Mucosa of rectum (tissue), 2 donors: Measurements from ENCODE around the gene TGFBR3.
"Not testable (repeated sequence)": the region's sequence is repeated elsewhere in the genome, so short reads cannot be mapped to it uniquely, and the experiment has no call there.

Source experiments
- H3K27ac ChIP-seq, 2 donors: one replicate each; pipeline ENCODE4 v1.7.0; 2013; ENCODE audit warnings: inconsistent platforms in 2 of 2, low read depth in 2 of 2, low read length in 2 of 2
- H3K27me3 ChIP-seq, 2 donors: one replicate each; pipeline ENCODE4 v1.7.0; 2013; ENCODE audit warnings: low read length in 2 of 2; ENCODE audit not compliant: control insufficient read depth in 2 of 2, insufficient read depth in 2 of 2
- H3K36me3 ChIP-seq, 2 donors: one replicate each; pipeline ENCODE4 v1.7.0; 2013; ENCODE audit warnings: low read length in 2 of 2; ENCODE audit not compliant: control insufficient read depth in 2 of 2, insufficient read depth in 2 of 2
- H3K4me1 ChIP-seq, 2 donors: one replicate each; pipeline ENCODE4 v1.7.0; 2013; ENCODE audit warnings: low read length in 2 of 2, mild to moderate bottlenecking in 1 of 2; ENCODE audit not compliant: control insufficient read depth in 2 of 2, insufficient read depth in 2 of 2
- H3K4me3 ChIP-seq, 2 donors: one replicate each; pipeline ENCODE4 v1.7.0; 2013; ENCODE audit warnings: low read length in 2 of 2
- H3K9ac ChIP-seq, 2 donors: one replicate each; pipeline ENCODE4 v1.7.0; 2013; ENCODE audit warnings: low read length in 2 of 2, low read depth in 1 of 2, mild to moderate bottlenecking in 1 of 2
- H3K9me3 ChIP-seq, 2 donors: one replicate each; pipeline ENCODE4 v1.7.0; 2013; ENCODE audit warnings: low read length in 2 of 2; ENCODE audit not compliant: control insufficient read depth in 2 of 2
- donor health status: healthy.
- donor health status: Normal muscosa, but diverticular disease.

Gene TGFBR3

GRCh38 chr1:91852011-91852410, 33.9 kb downstream of the TGFBR3 start:
- H3K9me3 ChIP-seq, H3K27ac ChIP-seq, H3K4me3 ChIP-seq, H3K9ac ChIP-seq, H3K36me3 ChIP-seq, H3K27me3 ChIP-seq: not testable (repeated sequence)
- H3K4me1 ChIP-seq: peaks cover 2 to 11% of the 10 kb centered on the region in 2 donors

GRCh38 chr1:91851130-91852010, 34.6 kb downstream of the TGFBR3 start:
- Histone ChIP-seq H3K4me3 (peak overlapping the region; percentile 14 to 56), H3K27me3 (no peaks in the 10 kb centered on the region), H3K9ac (no peak overlapping the region), H3K9me3 (no peaks in the 10 kb centered on the region), H3K4me1 (peaks cover 4 to 15% of the 10 kb centered on the region in 2 donors), H3K27ac (peak overlapping the region; percentile 58 to 62), H3K36me3 (no peaks in the 10 kb centered on the region)

DNA sequence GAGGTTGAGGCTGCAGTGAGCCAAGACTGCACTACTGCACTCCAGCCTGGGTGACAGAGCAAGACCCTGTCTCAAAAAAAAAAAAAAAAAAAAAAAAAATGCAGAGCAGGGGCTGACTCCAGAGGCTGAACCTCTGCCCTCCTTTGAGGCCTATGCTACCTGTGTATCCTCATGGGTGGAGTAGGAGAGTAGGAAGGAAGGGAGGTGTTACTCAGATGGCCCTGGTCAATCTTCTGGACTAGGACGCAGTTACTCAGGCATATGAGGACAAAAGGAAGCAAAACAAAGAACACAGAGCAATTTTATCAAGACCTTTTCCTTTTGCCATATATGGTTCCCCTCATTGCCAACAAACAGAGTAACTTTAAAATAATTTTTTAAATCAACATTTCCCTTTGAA, 35.2 kb downstream of the TGFBR3 start:
- no peaks in the 10 kb centered on the region for H3K27me3 ChIP-seq
- no peaks in the 10 kb centered on the region for H3K9me3 ChIP-seq
- H3K9ac ChIP-seq: no peak overlapping the region
- peak overlapping the region; percentile 58 to 62 for H3K27ac ChIP-seq
- H3K36me3 ChIP-seq: no peaks in the 10 kb centered on the region
- peaks cover 8 to 21% of the 10 kb centered on the region in 2 donors for H3K4me1 ChIP-seq
- peak overlapping the region in 1 of 2 donors; percentile 56 for H3K4me3 ChIP-seq

DNA sequence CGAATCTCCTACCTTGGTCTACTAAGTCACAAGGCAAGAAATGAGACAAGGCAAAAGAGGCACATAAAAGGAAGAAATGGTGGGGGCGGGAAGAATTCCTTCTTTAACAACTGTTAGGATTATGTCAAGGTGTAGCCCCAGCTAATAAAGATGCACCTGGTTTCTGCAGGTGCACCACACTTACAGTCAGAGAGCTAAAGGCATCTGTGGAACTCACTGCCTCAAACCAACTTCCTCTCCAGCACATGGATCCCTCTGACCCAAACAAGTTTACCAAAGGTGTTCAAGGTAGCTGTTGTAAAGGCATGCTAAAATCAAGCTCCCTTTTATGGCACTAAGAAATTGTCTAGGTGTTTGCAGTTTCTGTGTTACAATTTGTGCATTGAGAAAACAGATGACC, 38.1 kb downstream of the TGFBR3 start:
- H3K4me3 ChIP-seq: no peak overlapping the region
- no peak overlapping the region for H3K27ac ChIP-seq
- no peak overlapping the region for H3K9ac ChIP-seq
- no peaks in the 10 kb centered on the region for H3K27me3 ChIP-seq
- H3K36me3 ChIP-seq: no peaks in the 10 kb centered on the region
- H3K9me3 ChIP-seq: no peaks in the 10 kb centered on the region
- peaks cover 12 to 25% of the 10 kb centered on the region in 2 donors for H3K4me1 ChIP-seq

DNA sequence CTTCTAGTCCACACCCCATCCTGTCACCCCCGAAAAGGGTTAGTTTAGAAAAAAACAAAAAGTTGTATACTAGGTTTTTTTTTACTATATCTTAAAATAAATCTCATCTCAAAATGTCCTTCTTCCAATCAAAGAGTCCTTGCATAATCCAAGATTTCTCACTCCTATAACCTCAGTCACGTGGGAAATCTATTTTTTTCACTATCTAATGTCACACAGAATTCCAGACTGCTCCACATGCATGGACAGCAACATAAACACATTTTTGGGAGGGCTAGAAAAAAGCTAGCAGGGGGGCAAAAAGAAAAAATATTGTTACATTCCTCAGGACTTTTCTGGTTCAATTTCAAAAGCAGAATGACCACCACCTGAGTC, 39.3 kb downstream of the TGFBR3 start:
- Histone ChIP-seq H3K36me3 (no peaks in the 10 kb centered on the region), H3K4me1 (peaks cover 18 to 30% of the 10 kb centered on the region in 2 donors), H3K27ac (peak overlapping the region in 1 of 2 donors; percentile 46), H3K9me3 (no peaks in the 10 kb centered on the region), H3K4me3 (no peak overlapping the region), H3K9ac (no peak overlapping the region), H3K27me3 (no peaks in the 10 kb centered on the region)

DNA sequence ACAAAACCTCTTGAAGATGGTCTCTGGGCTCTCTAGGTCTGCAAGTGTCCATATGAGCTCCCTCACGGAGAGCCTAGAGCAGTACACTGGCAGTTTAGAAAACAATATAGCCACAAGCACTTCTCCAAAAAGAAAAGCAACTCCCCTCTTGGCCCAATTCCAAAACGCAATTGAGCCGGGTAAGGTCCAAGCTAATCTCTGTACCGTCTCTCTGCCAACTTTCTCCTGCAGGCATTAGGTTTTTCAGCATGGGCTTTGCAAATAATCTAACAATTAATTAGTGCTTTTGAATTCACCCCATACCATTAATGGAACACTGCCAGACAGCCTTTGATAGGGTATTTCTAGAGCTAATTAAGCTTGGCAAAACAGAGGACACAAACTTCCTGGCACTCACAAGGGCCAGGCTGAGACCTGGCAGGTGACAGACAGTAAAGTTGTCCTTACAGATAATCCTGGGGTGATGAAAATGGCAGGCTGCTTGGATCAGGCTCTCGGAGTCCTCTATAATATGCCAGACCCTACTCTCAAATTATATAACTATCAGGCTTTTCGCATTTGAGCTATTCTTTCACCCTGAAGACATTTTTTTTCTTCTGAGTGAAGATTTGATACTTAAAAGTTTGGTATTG, 39.8 kb downstream of the TGFBR3 start:
- peak overlapping the region in 1 of 2 donors; percentile 46 for H3K27ac ChIP-seq
- H3K4me3 ChIP-seq: peak overlapping the region in 1 of 2 donors; percentile 24
- no peaks in the 10 kb centered on the region for H3K9me3 ChIP-seq
- no peak overlapping the region for H3K9ac ChIP-seq
- H3K36me3 ChIP-seq: no peaks in the 10 kb centered on the region
- H3K27me3 ChIP-seq: no peaks in the 10 kb centered on the region
- peaks cover 16 to 25% of the 10 kb centered on the region in 2 donors for H3K4me1 ChIP-seq

GRCh38 chr1:91844862-91845528, 41.0 kb downstream of the TGFBR3 start:
- Histone ChIP-seq H3K27ac (peak overlapping the region; percentile 27 to 46), H3K9me3 (no peaks in the 10 kb centered on the region), H3K4me1 (peaks cover 16 to 21% of the 10 kb centered on the region in 2 donors), H3K27me3 (no peaks in the 10 kb centered on the region), H3K36me3 (no peaks in the 10 kb centered on the region), H3K4me3 (no peak overlapping the region), H3K9ac (peak overlapping the region in 1 of 2 donors; percentile 17)

GRCh38 chr1:91843843-91844242, 42.1 kb downstream of the TGFBR3 start:
- Histone ChIP-seq H3K4me1 (peaks cover 16 to 21% of the 10 kb centered on the region in 2 donors), H3K27ac (no peak overlapping the region), H3K27me3 (no peaks in the 10 kb centered on the region), H3K36me3 (no peaks in the 10 kb centered on the region), H3K4me3 (no peak overlapping the region), H3K9ac (no peak overlapping the region), H3K9me3 (no peaks in the 10 kb centered on the region)

DNA sequence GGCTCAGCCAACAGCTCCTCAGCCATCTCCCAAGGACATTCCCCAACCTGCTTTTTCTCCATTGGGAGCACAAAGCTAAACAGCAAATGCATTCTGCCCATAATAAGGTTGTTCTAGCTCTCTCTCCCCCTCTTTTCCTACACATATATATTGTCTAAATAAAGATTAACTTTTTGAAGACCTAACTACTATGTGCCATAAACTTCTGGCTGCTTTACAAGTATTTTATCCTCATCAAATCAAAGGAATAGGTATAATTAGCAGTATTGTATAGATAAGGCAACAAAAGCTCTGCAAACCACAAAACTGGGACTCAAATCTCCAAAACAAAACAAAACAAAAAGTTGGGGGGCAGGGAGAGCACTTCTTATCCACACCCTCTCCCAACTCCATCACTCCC, 43.4 kb downstream of the TGFBR3 start:
- Histone ChIP-seq H3K9ac (no peak overlapping the region), H3K4me1 (peaks cover 16 to 21% of the 10 kb centered on the region in 2 donors), H3K9me3 (no peaks in the 10 kb centered on the region), H3K4me3 (no peak overlapping the region), H3K27me3 (no peaks in the 10 kb centered on the region), H3K27ac (no peak overlapping the region), H3K36me3 (no peaks in the 10 kb centered on the region)

DNA sequence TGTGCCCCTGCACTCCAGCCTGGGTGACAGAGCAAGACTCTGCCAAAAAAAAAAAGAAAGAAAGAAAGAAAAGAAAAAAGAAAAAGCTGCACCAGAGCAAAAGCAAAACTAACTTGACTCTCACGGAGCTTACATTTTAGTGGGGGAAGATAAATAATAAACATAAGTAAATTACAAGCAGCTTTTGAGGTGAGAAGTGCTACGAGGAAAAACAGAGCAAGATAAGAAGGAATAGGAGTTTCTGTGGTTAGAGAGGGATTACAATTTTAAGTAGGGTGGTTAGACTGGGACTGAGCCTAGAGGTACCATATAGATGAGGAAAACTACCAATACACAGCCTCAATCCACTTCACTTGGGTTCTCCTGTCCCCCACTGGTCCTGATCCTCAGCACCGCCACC, 43.9 kb downstream of the TGFBR3 start:
- H3K9me3 ChIP-seq: no peaks in the 10 kb centered on the region
- H3K27me3 ChIP-seq: no peaks in the 10 kb centered on the region
- H3K9ac ChIP-seq: no peak overlapping the region
- H3K36me3 ChIP-seq: no peaks in the 10 kb centered on the region
- H3K4me3 ChIP-seq: peak overlapping the region in 1 of 2 donors; percentile 28
- no peak overlapping the region for H3K27ac ChIP-seq
- peaks cover 16 to 21% of the 10 kb centered on the region in 2 donors for H3K4me1 ChIP-seq
